ENCODE measurements around the gene PCGF2.

DNA sequence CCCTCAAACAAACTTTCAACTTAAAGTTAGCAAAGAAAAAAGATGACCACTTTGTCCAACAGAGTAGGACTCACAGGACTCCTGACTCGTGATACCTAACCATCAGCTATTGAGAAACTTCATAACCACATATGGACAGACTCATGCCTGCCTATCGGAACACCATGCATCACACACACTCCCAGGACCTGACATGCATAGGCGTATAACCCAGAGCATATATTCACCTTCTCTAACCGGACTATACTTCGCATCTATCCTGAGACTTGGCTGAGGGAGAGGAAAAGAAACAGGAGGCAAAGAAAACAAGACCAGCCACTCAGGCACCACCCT is 49.0 kb upstream of the PCGF2 start:
- TF ChIP-seq CTCF (IDR thresholded peaks at IDR 0.05; ENCODE audit: low read depth, low read length) (no peak), POLR2A (IDR thresholded peaks at IDR 0.05; ENCODE audit: extremely low read depth, insufficient read length) (no peak)
- TF ChIP-seq, protein P1, sequence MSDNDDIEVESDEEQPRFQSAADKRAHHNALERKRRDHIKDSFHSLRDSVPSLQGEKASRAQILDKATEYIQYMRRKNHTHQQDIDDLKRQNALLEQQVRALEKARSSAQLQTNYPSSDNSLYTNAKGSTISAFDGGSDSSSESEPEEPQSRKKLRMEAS (IDR thresholded peaks at IDR 0.05; ENCODE audit: low read depth, low read length) = no peak
